GM19025 (cell line): ENCODE data around the gene MYOM1.
A peak's percentile ranks its signal among the peaks of the same experiment; 100 is the strongest.
"Not testable (repeated sequence)": the region's sequence is repeated elsewhere in the genome, so short reads cannot be mapped to it uniquely, and the experiment has no call there.

Source experiments
- ATAC-seq: cut with Tn5 transposase; IDR thresholded peaks from one replicate; pipeline ENCODE4 v1.9.1; 2021; ENCODE audit warnings: mild to moderate bottlenecking, low read depth, moderate library complexity; ENCODE audit not compliant: unreplicated experiment

The MYOM1 gene

DNA sequence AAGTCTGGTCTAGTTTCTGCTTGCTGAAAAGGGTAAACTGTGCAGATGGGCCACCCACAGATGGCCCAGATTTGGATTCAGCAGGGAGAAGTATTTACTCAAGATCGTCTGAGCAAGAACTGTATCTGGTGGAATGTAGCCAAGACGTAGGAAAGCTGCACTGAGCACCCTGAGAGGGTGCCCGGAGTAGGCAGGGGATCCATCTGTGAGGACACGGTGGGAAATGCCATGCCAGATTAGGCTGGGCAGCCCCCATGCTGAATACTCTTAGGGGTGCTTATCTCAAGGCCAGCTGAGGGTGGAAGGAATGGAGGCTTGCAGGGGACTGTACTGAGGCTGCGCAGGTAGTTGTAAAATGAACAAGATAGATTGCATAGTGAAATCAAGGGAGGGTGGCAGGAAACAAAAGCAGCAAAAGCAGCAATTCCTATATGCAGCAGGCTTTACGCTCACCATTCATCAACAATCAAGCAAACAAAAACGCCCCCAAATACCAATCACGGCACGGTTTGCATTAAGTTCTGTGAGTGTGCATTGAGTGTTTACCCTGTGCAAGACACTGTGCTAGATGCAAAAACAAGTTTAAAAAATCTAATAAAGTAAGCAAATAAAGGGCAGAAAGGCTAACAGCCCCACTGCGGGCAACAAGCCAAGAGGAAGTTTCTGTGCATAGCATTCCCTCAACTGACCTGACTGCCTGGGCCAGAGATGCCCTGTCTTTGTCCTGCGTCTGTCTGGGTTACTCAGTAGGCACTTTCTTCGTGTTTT is 174.7 kb downstream of the MYOM1 start:
- ATAC-seq, result no peak

DNA sequence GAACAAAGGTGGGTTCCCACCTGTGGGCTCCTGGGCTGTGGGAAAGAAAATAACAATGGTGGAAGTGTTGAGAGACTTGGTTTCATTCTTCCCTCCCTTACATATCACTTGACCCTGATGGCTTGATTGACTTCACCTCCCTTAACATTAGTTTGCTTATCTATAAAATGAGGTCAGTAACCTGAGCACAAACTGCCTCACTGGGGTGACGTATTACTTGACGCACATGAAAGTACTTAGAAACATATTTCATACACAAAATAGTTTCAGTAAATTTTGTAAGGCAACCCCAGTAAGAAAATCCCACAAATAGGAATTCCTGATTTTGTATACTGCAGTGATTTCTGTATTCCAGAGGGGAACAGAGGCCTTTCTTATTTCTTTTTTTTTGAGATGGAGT is 177.4 kb downstream of the MYOM1 start:
- no peak for ATAC-seq

DNA sequence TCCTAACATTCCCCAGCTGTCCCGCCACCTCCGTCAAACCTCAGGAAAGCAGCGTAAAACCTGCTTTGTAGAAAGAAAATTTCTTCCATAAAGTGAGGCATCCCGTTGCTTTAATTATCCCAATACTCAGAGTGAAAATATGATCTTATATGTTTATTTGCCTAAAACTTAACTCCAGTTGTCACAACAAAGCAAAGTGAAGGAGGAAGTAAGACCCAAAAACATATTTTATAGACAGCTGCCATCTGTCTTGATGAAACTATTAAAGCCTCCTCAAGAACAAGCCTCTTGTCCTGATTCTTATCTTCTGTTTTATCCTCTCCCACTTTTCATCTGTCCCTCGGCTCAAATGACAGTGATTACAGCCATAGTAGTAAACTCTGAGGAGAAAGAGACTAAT is 177.9 kb downstream of the MYOM1 start:
- no peak for ATAC-seq

DNA sequence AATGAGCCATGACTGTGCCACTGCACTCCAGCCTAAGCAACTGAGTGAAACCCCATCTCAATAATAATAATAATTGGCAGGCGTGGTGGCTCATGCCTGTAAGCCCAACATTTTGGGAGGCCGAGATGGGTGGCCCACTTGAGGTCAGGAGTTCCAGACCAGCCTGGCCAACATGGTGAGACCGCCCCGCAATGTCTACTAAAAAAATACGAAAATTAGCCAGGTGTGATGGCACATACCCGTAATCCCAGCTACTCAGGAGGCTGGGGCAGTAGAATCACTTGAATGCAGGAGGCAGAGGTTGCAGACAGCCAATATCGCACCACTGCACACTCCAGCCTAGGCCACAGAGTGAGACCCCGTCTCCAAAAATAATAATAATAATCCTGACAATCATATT is 178.9 kb downstream of the MYOM1 start:
- no peak for ATAC-seq

DNA sequence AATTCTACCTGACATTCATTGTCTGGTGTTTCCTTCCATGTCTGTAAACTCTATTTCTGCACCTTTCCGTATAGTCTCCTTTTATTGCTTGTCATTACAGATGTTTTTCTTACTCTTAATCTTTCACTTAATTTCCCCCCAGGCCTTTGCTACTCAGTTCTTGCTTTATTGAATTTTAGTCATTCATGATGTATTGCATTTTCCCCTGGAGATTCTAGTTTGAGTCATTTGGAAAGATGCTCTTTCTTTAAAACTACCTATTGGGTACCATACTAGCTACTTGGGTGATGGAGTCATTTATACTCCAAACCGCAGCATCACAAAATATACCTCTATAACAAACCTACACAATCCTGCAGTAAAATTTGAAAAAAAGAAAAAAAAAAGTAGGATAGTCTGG is 179.6 kb downstream of the MYOM1 start:
- no peak for ATAC-seq

DNA sequence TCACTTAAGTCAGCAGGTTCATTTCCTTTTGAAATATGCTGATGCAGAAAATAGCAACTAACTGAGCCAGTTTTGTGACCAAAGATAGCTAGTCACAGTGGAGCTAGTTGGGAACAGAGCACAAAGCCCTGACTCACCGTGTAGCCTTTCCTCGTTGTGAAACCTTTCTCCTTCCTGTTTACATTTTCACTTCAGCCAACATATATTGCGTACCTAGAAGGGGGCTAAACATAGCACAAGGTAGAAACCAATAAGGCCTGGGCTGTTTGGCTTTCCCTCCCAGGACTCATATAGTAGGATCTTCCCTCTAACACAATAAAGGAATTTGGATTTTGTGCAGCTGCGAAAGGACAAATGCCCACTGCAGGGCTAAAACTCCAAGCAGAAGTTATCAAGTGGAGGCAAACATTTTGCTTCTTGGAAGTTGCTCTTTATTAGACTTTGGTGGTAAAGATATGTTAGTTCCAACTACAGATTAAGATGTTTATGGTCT is 182.3 kb downstream of the MYOM1 start:
- peak; percentile 94 for ATAC-seq

DNA sequence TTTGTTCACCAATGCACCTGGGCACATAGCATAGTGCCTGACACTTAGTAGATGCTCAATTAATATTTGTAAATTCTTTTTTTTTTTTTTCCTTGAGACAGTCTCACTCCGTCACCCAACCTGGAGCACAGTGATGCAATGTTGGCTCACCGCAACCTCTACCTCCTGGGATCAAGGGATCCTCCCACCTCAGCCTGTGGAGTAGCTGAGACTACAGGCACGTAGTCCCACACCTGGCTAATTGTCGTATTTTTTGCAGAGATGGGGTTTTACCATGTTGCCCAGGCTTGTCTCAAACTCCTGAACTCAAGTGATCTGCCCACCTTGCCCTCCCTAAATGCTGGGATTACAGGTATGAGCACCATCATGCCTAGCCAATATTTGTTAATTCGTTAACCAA is 183.7 kb downstream of the MYOM1 start:
- ATAC-seq, result no peak

DNA sequence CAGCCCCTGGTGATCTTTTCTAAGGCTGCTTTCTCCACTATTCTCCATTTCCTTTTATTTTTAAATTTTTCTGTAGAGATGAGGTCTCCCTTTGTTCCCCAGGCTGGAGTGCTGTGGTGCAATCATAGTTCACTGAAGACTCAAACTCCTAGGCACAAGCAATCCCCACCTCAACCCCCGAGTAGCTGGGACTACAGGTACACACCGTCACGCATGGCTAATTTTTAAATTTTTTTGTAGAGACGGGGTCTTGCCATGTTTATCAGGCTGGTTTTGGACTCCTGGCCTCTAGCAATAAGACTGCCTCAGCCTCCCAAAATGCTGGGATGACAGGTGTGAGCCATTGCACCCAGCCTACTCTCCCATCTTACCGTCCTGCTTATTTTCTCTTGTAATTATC is 184.1 kb downstream of the MYOM1 start:
- no peak for ATAC-seq

DNA sequence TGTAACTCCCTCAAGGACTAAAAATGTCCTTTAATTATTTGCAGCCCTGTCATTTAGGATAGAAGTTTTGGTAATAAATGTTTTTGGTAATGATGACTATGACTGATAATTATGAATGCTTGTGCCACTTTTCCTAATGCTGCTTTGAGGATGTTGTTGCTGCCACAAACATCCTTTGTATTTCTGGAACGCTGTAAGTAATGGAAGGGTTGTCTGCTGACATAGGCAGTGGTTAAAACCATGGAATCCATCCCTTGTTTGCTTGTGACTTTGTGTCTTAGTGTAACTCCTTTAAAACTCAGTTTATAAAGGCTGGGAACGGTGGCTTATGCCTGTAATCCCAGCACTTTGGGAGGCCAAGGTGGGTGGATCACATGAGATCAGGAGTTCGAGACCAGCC is 187.0 kb downstream of the MYOM1 start:
- no peak for ATAC-seq

DNA sequence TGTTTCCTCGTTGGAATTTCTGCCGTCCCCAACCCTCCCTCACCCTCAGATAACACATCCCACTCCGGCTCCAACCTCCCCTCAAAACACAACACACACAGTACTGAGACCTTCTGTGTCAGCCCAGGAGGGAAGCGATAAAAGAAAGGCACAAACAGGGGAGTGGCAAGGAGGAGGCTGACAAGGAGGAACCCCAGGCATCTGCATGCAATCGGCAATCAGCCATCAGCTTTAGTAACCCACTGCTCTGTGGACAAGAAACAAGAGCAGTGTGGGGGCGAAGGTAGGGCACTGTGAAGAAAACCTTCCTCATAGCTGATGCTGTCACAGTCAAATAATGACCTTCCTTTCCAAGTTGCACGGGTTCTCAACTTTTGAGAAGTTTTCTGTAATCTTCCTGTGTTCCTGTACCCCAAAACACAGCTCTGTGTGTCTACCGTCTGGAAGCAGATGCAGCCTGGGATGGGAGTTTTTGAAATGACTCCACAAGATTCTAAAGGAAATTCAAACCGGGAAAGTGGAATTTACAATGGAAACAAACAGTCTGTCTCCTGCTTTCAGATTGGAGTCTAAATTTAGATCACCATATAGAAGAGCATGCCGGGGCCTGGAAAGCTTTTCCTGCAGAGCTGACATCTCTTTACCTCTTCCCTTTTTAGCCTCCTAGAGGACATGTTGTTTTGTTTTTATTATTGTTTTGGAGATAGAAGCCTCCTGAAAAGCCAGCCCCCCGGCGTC is 190.4 kb downstream of the MYOM1 start:
- ATAC-seq, result no peak

DNA sequence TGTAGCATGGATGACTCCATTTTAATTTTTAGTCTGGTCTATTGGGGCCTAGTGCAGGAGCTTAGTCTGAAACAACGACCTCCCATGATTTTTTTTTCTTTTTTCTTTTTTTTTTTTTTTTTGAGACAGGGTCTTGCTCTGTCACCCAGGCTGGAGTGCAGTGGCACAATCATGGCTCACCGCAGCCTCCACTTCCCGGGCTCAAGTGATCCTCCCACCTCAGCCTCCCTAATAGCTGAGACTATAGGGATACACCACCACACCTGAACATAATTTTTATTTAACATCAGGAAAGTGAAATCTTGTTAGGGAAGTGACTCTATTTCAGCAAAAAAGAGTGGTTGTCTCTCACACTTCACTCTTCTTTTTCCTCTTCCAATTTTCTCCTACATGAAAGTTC is 191.7 kb downstream of the MYOM1 start:
- ATAC-seq, result not testable (repeated sequence)

DNA sequence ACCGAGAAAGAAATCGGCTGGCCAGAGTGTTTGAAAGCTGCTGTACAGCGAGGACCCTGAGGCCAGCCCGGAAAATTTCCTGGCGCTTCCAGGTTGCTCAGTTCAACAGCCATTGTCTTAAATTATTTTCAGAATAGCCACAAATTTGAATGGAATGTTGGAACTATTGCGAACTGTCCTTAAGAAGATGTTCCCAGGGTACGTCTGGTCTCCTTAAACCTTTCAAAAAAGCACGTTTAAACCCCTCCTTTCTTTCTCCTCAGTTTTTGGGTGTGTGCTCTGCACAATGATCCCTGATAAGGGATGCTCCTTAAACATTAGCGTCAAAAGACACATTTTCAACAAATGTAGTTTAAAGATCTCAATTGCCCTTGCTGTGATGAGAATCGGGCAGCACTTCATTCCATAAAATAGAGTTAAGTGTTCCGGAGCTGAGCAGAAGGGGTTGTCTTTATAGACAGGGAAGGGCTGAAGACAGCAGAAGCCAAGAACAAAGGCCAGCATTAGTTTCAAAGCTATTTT is 192.3 kb downstream of the MYOM1 start:
- no peak for ATAC-seq

DNA sequence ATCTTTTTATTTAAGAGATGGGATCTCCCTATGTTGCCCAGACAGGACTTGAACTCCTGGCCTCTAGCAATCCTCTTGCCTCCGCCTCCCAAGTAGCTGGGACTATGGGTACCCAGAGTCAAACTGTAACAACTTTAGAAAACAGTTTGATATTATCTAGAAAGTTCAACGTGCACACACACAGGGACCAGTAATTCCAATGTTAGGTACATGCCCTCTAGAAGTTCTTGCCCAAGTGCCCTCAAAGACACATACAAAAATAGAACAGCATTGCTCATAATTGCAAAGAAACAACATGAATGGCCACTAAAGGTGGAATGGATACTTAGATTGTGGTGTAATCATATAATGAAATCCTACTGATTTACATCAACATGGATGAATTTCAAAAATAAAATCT is 194.2 kb downstream of the MYOM1 start:
- no peak for ATAC-seq

DNA sequence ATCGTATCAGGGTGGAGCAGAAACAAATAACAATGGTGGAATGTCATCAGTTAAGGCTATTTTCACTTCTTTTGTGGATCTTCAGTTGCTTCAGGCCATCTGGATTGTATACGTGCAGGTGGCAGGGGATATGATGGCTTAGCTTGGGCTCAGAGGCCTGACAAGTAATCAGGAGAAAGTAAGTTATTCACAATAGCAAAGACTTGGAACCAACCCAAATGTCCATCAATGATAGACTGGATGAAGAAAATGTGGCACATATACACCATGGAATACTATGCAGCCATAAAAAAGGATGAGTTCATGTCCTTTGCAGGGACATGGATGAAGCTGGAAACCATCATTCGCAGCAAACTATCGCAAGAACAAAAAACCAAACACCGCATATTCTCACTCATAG is 196.2 kb downstream of the MYOM1 start:
- not testable (repeated sequence) for ATAC-seq
